ENCODE measurements around the gene NEXMIF. TPM values are rescaled to one million over a fixed set of nuclear protein-coding genes. Genes with fewer than 3 reads are reported as not detected.
A peak's percentile ranks its signal among the peaks of the same experiment; 100 is the strongest.
"Not testable (repeated sequence)": the region's sequence is repeated elsewhere in the genome, so short reads cannot be mapped to it uniquely, and the experiment has no call there.

Gene NEXMIF
- polyA plus RNA-seq (2013, experiment 1 of 2; ENCODE audit: insufficient read length) = not detected
- polyA plus RNA-seq (2013, experiment 2 of 2; ENCODE audit: insufficient read length) = 0.01 TPM

- peak; percentile 5 for DNase-seq
Observed at GRCh38 chrX:74925225-74926088, at the start of gene NEXMIF. NEXMIF (minus strand) TSS chrX:74925452.

- DNase-seq = not testable (repeated sequence)
Observed at GRCh38 chrX:74961962-74962361, 36.7 kb upstream of the NEXMIF start.

DNA sequence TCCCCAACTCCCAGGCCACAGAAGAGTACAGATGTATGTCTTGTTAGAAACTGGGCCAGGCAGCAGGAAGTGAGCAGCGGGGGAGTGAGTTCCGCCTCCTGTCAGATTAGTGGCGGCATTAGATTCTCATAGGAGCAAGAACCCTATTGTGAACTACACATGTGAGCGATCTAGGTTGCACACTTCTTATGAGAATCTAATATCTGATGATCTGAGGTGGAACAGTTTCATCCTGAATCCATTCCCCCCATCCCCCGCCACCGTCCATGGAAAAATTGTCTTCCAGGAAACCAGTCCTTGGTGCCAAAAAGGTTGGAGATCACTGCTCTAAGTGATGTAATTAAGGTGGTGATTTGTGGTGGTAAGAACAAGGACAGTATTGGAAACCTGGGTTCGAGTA, 24.5 kb upstream of the NEXMIF start:
- DNase-seq = no peak

- DNase-seq = no peak
Observed at GRCh38 chrX:74940414-74940813, 15.2 kb upstream of the NEXMIF start.

- no peak for DNase-seq
Observed at GRCh38 chrX:74931214-74931613, 6.0 kb upstream of the NEXMIF start.

GRCh38 chrX:74924449-74925224, 615 bp downstream of the NEXMIF start:
- DNase-seq = peak; percentile 1

DNA sequence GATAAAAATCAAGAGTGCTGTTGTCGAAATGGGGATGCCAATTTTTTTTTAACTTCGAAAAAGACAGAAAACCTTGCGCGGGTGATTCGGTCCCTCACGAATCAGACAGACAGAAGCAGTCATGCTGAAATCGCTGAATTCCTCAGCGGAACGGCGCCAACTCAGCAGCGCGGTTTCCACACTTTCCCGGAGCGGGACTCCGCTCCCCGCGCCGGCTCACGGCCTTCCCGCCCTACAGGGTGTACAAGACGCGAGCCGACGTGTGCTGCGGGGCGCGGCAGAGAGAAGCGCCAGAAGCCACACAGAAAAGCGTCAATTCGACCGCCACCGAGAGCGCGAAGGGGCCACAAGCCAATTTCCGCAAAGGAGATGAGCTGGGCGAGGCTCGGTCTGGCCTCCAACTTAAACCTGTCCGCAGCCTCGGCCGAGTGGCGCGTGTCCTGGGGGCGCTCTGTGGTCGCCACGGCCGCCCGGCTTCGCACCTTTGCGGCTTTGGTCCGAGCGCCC, 1.3 kb downstream of the NEXMIF start:
- DNase-seq = peak; percentile 4

GRCh38 chrX:74922922-74923543, 2.2 kb downstream of the NEXMIF start:
- no peak for DNase-seq

GRCh38 chrX:74911494-74911893, 13.8 kb downstream of the NEXMIF start:
- DNase-seq = no peak

DNA sequence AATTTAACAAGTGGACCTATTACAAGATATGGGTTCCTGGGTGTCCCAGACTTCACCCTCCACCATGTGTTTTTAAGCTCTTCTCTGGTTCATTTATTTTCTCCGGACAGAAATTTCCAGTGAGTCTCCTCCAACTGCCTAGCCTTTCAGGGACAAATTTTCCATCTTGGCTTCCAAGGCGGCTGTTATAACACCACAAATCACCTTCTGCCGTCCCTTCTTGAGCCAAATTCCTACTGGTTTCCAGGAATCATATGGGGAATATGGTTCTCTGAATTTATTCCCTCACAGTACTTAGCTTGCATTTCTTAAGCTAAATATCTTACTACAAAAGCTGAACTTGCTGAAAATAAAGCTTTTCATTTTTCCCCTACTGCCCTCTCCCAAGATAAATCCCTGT, 18.8 kb downstream of the NEXMIF start:
- DNase-seq = no peak

GRCh38 chrX:74902806-74903205, 22.4 kb downstream of the NEXMIF start:
- no peak for DNase-seq

DNA sequence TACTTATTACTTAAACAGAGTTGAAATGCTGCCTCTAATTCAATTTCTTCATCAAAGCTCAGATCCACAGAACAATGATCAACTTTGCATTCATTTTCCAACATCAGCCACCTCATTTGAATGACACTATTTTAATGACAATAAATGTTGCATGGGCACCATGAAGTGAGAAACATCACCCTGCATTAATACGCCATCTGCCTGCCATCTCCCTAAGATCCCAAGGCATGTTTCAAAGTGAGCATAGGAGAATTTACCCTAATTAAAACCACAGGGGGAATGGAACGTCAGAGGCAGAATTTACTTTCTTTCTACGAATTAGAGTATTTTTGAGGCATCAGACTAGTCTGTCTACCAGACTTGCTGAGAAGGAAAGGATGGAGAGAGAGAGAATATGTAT, 32.7 kb downstream of the NEXMIF start:
- no peak for DNase-seq

GRCh38 chrX:74890676-74891430, 34.4 kb downstream of the NEXMIF start:
- no peak for DNase-seq

DNA sequence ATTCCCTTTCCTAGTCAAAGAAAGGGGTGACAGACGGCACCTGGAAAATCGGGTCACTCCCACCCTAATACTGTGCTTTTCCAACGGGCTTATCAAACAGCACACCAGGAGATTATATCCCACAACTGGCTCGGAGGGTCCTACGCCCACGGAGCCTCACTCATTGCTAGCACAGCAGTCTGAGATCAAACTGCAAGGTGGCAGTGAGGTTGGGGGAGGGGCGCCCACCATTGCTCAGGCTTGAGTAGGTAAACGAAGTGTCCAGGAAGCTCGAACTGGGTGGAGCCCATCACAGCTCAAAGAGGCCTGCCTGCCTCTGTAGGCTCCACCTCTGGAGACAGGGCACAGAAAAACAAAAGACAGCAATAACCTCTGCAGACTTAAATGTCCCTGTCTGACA, 42.9 kb downstream of the NEXMIF start:
- not testable (repeated sequence) for DNase-seq

GRCh38 chrX:74865725-74866124, 59.5 kb downstream of the NEXMIF start:
- DNase-seq = no peak

- no peak for DNase-seq
Observed at GRCh38 chrX:74853255-74853654, 72.0 kb downstream of the NEXMIF start.

DNA sequence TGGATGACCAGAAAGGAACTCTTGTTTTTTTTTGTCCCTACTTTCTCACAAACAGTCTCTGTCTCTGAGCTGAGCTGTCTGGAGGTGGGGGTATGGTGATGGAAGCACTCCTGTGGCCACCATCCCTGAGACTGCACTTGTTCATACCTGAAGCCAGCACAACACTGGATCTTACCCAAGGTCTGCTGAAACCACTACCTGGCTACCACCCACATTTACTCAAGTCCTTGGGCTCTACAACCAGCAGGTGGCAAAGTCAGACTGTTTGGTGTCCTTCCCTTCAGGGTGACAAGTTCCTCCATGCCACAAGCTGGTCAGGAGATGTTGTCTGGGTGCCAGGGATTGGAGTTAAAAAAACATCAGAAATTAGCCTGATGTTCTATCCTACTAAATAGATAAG, 89.7 kb downstream of the NEXMIF start:
- DNase-seq = no peak

- DNase-seq = not testable (repeated sequence)
Observed at GRCh38 chrX:74819797-74820196, 105.5 kb downstream of the NEXMIF start.

- DNase-seq = no peak
Observed at GRCh38 chrX:74814681-74815080, 110.6 kb downstream of the NEXMIF start.

DNA sequence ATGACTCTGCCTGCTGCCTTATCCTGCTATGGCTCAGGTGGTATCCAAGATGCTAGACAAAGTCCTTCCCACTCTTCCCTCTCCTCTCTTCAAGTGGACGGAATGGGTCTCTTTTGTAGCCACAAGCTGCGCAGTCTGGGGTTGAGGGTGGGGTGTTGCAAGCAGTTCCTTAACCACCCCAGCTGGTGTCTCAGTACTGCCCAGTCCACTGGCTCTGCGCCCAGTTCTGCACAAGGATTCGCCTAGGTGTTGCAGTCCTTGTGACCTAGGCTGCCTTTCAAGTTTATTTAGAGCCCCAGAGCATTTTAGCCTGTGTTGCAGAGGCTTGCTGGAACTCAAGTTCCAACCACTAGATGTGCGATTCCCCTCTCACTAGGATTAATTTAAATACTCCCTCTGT, 120.7 kb downstream of the NEXMIF start:
- no peak for DNase-seq

GRCh38 chrX:74800062-74800461, 125.2 kb downstream of the NEXMIF start:
- no peak for DNase-seq

DNA sequence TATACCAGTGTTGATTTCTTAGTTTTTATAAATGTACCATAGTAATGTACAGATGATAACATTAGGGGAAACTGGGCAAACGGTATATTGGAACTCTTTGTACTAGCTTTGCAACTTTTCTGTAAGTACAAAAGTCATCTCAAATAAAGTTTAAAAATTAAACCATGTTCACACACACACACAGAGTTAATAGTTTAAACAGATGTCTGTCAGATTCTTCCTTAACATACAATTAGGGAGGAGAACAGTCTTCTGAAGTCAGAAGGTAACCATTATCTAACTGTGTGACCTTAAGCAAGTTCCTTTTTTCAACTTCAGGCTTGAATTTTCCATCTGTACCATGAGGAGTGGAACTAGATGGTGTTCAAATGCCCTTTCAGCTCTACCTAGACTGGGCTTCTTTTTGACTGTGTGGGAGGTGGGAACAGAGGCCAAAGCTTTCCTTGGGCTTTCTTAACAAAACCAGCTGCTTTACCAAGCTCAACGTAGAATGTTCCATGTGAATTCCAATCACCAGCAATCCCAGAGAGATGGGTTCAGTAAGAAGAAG, 127.8 kb downstream of the NEXMIF start:
- no peak for DNase-seq
